ENCODE data around the gene PCCA. TPM values are rescaled to one million over a fixed set of nuclear protein-coding genes. Genes with fewer than 3 reads are reported as not detected.

Gene PCCA
- polyA plus RNA-seq, 1 experiment: 3.0 TPM

GRCh38 chr13:100394005-100394695 lies 305.3 kb downstream of the PCCA start:
- peak; percentile 83 for DNase-seq (ENCODE audit: low read depth)
- CTCF ChIA-PET: no interaction called here
- POLR2A ChIA-PET: no interaction called here
- H3K4me3 ChIP-seq (ENCODE audit: low read depth, low read length): peak overlapping the region; percentile 14
- no peaks in the 10 kb centered on the region for H3K36me3 ChIP-seq (ENCODE audit: control insufficient read depth, insufficient read depth, low read length)
- H3K27me3 ChIP-seq (ENCODE audit: control insufficient read depth, insufficient read depth, low read length): no peaks in the 10 kb centered on the region
- TF ChIP-seq, protein P1, sequence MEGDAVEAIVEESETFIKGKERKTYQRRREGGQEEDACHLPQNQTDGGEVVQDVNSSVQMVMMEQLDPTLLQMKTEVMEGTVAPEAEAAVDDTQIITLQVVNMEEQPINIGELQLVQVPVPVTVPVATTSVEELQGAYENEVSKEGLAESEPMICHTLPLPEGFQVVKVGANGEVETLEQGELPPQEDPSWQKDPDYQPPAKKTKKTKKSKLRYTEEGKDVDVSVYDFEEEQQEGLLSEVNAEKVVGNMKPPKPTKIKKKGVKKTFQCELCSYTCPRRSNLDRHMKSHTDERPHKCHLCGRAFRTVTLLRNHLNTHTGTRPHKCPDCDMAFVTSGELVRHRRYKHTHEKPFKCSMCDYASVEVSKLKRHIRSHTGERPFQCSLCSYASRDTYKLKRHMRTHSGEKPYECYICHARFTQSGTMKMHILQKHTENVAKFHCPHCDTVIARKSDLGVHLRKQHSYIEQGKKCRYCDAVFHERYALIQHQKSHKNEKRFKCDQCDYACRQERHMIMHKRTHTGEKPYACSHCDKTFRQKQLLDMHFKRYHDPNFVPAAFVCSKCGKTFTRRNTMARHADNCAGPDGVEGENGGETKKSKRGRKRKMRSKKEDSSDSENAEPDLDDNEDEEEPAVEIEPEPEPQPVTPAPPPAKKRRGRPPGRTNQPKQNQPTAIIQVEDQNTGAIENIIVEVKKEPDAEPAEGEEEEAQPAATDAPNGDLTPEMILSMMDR (IDR thresholded peaks at IDR 0.05; ENCODE audit: insufficient read depth, low read depth, low read length): no peak

- no peaks in the 10 kb centered on the region for H3K36me3 ChIP-seq (ENCODE audit: control insufficient read depth, insufficient read depth, low read length)
- no peaks in the 10 kb centered on the region for H3K27me3 ChIP-seq (ENCODE audit: control insufficient read depth, insufficient read depth, low read length)
- DNase-seq (ENCODE audit: low read depth): no peak
- ChIA-PET CTCF (no interaction called here), POLR2A (no interaction called here)
- no peak overlapping the region for H3K4me3 ChIP-seq (ENCODE audit: low read depth, low read length)
- TF ChIP-seq, protein P1 (IDR thresholded peaks at IDR 0.05; ENCODE audit: insufficient read depth, low read depth, low read length): no peak
Measured at GRCh38 chr13:100395698-100396373, 306.9 kb downstream of the PCCA start.

- DNase-seq (ENCODE audit: low read depth): no peak
- Histone ChIP-seq H3K27me3 (ENCODE audit: control insufficient read depth, insufficient read depth, low read length) (no peaks in the 10 kb centered on the region), H3K36me3 (ENCODE audit: control insufficient read depth, insufficient read depth, low read length) (no peaks in the 10 kb centered on the region), H3K4me3 (ENCODE audit: low read depth, low read length) (no peak overlapping the region)
- POLR2A ChIA-PET: no interaction called here
- CTCF ChIA-PET: no interaction called here
- TF ChIP-seq, protein P1 (IDR thresholded peaks at IDR 0.05; ENCODE audit: insufficient read depth, low read depth, low read length): no peak
Measured at GRCh38 chr13:100396776-100397175, 307.9 kb downstream of the PCCA start.

- POLR2A ChIA-PET: no interaction called here
- no peaks in the 10 kb centered on the region for H3K27me3 ChIP-seq (ENCODE audit: control insufficient read depth, insufficient read depth, low read length)
- TF ChIP-seq, protein P1 (IDR thresholded peaks at IDR 0.05; ENCODE audit: insufficient read depth, low read depth, low read length): no peak
- DNase-seq (ENCODE audit: low read depth): no peak
- H3K4me3 ChIP-seq (ENCODE audit: low read depth, low read length): no peak overlapping the region
- no peaks in the 10 kb centered on the region for H3K36me3 ChIP-seq (ENCODE audit: control insufficient read depth, insufficient read depth, low read length)
- CTCF ChIA-PET: interaction anchor here (0.9 kb wide), 1 partner anchor 117 kb away, joined by 5 read pairs; no protein-coding TSS in a partner anchor
Measured at GRCh38 chr13:100397627-100398026, 308.7 kb downstream of the PCCA start.

GRCh38 chr13:100398360-100398759 lies 309.5 kb downstream of the PCCA start:
- TF ChIP-seq, protein P1 (IDR thresholded peaks at IDR 0.05; ENCODE audit: insufficient read depth, low read depth, low read length): no peak
- no peak overlapping the region for H3K4me3 ChIP-seq (ENCODE audit: low read depth, low read length)
- no peak for DNase-seq (ENCODE audit: low read depth)
- CTCF ChIA-PET: interaction anchor here (0.6 to 0.9 kb wide), 2 partner anchors 117 to 743 kb away, joined by 3 to 5 read pairs; no protein-coding TSS in a partner anchor
- H3K27me3 ChIP-seq (ENCODE audit: control insufficient read depth, insufficient read depth, low read length): no peaks in the 10 kb centered on the region
- POLR2A ChIA-PET: no interaction called here
- H3K36me3 ChIP-seq (ENCODE audit: control insufficient read depth, insufficient read depth, low read length): no peaks in the 10 kb centered on the region
